Activated CD4-positive, alpha-beta T cell treated with anti-CD3 and anti-CD28 coated beads, Interleukin-2, Interleukin-6, amounts not matched to agents 100 ng/mL and 50 ng/mL, durations not matched to agents 16 hours and 8 hours (primary cell): ENCODE results near the gene APOH.

Experiments
- DNase-seq: peaks from one replicate; pipeline ENCODE4 v3.0.0-alpha.2; 2020

The APOH gene

DNA sequence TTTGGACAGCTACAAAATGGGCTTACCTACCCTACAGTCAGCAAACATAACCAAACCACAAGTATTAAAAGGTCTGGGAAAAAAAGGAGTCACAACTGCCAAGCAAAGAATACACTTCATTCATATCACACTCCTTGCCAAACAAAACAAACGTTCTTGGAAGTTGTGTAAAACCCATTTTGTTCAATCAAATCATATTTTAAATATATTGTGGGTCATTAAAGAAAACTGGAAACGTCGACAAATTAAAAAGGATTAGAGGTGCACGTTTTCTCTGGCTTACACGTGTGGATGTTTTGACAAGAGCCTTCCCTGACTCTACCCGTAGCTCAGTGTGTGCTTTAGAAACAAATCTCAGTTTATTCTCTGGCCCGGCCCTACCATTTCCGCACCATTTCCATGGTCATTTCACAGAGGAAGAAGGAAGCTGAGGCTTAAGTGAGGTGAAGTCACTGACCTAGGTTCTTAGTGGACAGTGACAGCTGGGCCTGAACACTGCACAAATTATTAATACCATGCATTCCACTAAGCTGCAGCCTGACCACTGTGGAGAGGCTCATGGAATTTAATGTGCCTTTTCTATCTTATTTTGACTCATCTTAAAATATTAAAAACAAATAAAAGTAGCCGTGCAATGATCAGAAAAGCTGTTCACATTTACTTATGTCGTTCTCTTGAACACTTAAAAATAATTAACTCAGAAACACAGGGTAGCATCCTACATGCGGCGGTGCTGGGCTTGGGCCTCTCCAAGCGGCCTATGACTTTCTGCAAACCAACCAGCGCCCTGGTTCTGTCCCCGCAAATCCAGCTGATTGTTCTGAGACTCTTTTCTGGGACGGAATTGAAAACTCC lies 38.2 kb downstream of the APOH start:
- peak; percentile 8 for DNase-seq

GRCh38 chr17:66187718-66188117 lies 41.5 kb downstream of the APOH start:
- no peak for DNase-seq

DNA sequence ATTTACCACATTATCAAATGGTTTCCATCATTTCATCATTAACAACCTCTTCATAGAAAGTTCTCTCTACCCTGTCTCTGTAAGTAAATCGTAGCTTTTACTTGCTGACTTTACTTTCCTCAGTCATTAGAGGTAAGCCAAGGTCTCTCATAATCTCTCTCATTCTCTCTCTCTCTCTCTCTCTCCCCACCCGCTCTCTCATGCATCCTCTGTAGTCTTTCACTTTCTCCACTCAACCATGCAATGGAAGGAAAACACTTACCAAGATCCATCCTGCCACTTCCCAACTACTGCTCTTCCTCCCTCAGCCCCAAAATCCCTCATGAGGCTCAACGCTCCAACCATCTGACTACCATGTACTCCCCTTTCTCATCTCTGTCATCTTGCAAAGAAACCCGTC lies 43.4 kb downstream of the APOH start:
- no peak for DNase-seq

DNA sequence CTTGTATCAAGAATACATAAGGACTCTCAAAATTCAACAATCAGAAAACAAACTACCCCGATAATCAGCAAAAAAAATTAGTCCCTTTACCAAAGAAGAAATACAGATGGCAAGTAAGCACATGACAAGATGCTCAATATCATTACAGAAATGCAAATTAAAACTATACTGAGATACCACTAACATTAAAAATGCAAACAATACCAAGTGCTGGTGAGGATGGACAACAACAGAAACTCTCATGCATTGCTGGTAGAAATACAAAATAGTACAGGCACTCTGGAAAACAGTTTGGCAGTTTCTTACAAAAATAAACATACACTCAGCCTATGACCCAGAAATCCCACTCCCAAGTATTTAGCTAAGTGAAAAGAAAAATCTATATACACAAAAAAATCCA lies 44.8 kb downstream of the APOH start:
- DNase-seq = no peak

DNA sequence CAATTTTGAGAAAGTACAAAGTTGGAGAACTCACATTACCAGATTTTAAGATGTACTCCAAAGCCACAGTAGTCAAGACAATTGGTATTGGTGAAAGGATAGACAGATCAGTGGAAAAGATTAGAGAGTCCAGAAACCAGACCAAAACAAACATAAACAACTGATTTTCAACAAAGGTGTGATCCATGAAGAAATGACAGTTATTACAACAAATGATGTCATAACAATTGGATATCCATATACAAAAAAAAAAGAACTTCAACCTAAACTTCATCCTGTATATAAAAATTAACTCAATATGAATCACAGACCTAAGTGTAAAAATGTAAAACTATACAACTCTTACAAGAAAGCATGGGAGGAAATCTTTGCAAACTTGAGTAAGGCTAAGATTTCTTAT lies 45.7 kb downstream of the APOH start:
- no peak for DNase-seq

DNA sequence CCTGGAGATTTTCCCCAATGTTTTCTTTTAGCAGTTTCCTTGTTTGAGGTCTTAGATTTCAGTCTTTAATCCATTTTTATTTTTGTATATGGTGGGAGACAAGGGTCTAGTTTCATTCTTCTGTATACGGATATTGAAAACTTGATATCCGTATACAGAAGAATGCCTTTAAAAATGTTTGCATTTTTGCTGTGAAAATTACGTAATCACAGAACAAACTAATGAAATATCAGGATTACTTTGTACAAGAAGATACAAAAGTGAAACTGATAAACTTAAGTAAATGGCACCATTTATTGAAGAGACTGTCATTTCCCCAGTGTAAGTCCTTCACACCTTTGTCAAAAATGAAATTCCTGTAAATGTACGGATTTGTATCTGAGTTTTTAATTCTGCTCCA lies 50.6 kb downstream of the APOH start:
- no peak for DNase-seq

DNA sequence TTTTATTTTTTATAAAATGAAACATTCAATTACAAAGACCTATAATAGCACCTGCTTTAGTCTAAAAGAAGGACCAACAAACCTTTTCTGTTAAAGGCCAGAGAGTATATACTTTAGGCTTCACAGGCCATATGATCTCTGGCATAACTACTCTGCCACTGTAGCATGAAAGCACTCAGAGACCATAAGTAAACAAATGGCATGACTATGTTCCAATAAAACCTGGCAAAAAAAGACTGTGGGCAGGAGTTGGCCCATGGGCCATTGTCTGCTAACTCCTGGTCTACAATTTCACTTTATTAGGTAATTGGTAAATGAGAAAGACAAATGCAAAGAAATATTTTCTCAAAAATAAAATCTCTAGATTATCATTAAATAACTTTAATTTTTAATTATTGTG lies 52.2 kb downstream of the APOH start:
- DNase-seq = no peak

- no peak for DNase-seq
These were observed 53.3 kb downstream of the APOH start for GRCh38 chr17:66175892-66176291.

- no peak for DNase-seq
These were observed 56.5 kb downstream of the APOH start for GRCh38 chr17:66172691-66173223.

DNA sequence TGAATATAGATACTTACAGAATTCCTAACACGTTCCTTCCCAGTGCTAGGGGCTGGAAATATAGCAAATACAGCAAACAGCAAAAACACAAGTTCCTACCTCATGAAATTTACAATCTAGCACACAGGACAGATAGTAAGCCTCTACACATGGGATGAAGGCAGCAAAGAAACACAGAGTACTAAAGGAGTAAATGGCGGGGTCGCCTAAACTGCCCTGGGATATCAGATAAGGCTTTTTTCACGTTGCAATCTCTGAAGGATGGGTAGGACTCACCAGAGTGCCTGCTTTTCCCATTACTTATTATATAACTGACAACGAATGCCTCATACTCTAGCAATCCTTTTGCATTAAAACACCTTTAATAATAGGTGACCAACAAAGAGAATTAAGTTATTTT lies 57.1 kb downstream of the APOH start:
- no peak for DNase-seq

DNA sequence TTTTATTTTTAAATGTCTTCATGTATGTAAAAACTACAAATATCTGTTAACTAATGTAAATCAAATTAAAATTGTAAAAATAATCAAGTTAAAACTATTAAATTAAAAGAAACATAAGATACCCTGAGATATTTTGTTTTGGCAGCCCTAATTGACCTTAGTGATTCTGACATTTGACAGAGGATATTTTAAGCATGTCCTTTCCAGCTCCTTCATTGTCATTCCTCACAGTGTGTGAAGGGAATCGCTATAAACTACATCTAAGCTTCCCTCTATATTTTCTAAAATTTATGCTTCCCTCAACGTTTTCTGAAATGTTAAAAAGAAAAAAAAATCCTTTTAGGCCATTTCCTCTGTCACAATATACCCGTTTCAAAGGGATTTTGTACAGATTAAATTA lies 57.5 kb downstream of the APOH start:
- DNase-seq = no peak

- no peak for DNase-seq
These were observed 58.0 kb downstream of the APOH start for GRCh38 chr17:66171172-66171571.

DNA sequence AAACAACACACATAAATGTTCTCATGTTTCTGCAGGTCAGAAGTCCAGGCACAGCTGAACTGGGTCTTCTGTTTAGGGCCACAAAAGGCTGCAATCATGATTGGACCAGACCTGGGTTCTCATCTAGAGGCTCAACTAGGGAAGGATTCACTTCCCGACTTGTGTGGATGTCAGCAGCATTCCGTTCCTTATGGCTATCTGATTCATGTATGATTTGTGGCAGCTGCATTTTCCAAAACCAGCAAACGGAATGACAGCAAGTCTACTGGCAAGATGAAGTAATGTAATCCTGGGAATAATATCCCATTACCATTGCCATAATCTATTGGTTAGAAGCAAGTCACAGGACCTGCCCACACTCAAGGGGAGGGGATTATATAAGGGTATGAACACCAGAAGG lies 59.4 kb downstream of the APOH start:
- DNase-seq = no peak

DNA sequence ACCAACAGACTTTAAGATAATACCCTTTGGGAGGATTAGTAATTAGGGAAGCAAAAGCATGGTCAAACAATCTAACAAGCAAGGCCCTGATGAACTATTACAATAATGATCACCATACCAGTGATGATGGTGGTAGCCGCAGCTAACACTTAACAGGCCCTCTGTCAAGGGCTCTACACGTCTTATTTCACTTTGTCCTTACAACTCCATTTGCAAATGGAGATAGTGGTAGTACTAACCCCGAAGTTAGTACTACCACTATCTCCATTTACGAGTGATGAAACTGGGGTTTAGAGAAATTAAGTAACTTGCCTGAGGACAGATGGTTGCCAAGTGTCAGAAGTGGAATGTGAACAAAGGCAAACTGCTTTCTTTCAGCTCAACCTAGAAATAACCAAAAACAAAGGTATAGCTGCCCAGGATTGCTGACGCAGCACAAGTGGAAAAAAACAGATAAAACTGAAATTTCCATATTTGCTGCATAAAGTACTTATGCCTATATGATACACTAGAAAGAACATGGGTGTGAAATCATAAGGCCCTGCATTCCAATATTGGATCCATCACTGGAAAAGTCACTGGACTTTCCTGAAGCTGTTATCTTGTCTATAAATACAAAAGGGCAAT lies 61.9 kb downstream of the APOH start:
- DNase-seq = no peak

DNA sequence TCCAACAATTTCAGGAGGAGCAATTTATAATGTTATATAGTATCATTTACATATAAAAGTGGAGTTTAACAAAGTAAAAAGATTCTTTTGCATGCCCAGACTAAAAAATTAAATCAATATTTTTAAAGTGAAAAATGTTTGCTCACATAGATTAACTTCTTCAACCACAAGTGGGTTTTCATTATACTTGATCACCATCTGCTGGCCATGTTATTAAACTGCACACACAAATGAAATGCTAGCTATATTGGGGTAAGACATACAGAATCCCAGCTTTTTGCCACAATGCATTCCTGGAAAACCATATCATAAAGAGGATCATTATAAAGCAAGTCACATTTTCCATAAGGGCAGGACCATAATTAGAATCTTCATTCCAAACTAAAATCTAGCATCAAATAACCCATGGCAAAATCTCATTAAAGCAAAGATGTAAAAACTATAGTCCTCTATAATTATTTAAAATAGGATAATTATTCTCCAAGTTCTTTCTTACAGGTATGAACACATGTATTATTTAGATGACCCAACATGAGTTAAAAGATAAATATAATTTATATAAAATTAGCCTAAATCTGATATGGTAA lies 63.6 kb downstream of the APOH start:
- peak; percentile 58 for DNase-seq
